Measurements from ENCODE around the gene C15orf40.

DNA sequence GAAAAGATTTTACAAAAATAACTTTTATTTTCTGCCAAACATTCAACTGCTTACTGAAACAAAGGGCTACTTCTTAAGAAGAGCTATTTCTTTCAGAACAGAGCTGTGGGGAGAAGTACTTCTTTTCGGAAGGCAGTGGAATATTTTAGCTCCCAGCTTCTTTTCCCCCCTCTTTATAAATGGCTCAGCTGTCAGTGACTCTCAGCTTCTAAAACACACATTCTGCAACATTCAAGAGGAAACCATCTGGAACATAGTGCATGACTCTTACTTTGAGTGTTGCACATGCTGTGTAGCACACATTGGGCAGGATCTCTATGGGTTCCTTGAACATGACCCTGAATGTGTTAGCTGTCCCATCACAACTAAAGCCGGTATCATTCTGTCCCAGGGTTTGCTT is 7.0 kb upstream of the C15orf40 start:
- TF ChIP-seq POLR2A (IDR thresholded peaks at IDR 0.05), result no peak
- TF ChIP-seq, protein P1, sequence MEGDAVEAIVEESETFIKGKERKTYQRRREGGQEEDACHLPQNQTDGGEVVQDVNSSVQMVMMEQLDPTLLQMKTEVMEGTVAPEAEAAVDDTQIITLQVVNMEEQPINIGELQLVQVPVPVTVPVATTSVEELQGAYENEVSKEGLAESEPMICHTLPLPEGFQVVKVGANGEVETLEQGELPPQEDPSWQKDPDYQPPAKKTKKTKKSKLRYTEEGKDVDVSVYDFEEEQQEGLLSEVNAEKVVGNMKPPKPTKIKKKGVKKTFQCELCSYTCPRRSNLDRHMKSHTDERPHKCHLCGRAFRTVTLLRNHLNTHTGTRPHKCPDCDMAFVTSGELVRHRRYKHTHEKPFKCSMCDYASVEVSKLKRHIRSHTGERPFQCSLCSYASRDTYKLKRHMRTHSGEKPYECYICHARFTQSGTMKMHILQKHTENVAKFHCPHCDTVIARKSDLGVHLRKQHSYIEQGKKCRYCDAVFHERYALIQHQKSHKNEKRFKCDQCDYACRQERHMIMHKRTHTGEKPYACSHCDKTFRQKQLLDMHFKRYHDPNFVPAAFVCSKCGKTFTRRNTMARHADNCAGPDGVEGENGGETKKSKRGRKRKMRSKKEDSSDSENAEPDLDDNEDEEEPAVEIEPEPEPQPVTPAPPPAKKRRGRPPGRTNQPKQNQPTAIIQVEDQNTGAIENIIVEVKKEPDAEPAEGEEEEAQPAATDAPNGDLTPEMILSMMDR (IDR thresholded peaks at IDR 0.05), result no peak

Measured in uterus (tissue), 2 donors.